NCI-H1105 treated with DMSO at 0.1 percent for 48 hours (cell line): ENCODE results near the gene NMT1.

Source experiments
- DNase-seq: peaks from one replicate; lab custom pipeline; 2025; lab: John Stamatoyannopoulos, UW

NMT1 gene

GRCh38 chr17:45060797-45061605, at the start of gene NMT1:
NMT1 (plus strand) TSS chr17:45061317; CDS start chr17:45061330, 13 bp downstream.
- DNase-seq: peak; percentile 99

DNA sequence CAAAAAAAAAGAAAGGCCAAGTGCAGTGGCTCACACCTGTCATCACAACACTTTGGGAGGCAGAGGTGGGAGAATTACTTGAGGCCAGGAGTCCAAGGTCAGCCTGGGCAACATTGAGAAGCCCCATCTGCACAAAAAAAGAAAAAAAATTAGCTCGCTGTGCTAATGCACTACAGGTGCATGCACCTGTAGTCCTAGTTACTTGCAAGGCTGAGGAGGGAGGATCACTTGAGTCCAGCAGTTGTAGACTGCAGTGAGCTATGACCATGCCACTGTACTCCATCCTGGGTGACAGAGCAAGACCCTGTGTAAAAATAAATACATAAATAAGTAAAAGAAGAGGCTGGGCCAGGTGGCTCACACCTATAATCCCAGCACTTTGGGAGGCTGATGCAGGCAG, 49.4 kb upstream of the NMT1 start:
- DNase-seq: no peak

- DNase-seq: peak; percentile 1
Measured at GRCh38 chr17:45013021-45013997, 47.8 kb upstream of the NMT1 start.

GRCh38 chr17:45016237-45016636, 44.9 kb upstream of the NMT1 start:
- no peak for DNase-seq

GRCh38 chr17:45016823-45017222, 44.3 kb upstream of the NMT1 start:
- no peak for DNase-seq

DNA sequence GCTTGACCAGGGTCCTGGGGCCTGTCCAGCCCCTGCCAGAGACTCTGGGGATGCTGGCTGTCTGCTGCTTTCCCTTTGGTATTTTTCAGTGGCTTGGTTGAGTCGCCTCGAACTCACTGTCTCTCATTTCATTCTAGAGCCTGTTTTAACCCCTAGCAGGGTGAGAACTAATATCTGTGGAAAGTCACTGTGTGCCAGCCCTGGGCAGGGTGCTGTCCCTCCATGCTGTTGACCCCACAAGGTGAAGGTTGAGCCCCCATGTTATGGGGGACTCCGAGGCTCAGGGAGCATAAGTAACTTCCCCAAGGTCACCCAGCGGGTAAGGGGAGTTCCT, 42.6 kb upstream of the NMT1 start:
- DNase-seq: no peak

DNA sequence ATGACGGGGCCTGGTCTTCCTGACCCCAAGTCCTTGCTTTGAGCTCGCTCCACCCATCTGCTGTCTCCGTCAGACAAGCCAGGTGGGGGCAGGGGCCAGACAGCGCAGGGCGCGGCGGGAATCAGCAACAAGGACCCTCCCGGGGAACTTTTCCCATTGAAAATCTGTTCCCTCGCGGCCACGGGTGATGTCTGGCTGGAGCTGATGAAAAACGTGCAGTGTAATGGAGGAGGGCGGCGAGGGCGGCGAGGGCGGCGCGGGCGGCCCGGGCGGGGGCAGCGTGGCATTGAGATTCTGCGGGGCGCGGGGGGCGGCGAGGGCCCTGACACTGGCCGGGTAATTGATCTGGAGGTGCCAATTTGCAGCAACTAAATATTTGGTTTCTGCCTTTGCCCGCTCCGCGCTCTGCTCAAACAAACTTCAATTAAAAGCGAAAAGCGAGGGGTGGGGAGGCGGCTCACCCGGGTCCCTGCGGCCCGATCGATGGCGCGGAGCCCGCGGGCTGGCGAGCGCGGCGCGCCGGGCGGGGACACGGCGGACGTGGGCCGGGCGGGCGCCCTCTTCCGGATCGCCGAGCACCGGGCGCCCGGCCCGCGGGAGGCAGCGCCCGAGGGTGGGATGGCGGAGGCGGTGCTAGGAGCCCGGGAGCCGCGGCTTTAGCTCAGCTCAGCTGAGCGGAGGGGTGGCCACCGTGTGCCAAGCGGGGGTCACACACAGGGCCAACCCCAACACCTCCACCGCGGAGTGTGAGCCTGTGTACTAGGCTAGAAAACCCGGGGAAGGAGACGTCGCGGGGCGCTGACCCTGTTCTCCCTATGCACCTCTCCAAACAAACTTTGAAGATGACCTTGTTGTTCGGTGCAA, 42.0 kb upstream of the NMT1 start:
- DNase-seq: peak; percentile 52

DNA sequence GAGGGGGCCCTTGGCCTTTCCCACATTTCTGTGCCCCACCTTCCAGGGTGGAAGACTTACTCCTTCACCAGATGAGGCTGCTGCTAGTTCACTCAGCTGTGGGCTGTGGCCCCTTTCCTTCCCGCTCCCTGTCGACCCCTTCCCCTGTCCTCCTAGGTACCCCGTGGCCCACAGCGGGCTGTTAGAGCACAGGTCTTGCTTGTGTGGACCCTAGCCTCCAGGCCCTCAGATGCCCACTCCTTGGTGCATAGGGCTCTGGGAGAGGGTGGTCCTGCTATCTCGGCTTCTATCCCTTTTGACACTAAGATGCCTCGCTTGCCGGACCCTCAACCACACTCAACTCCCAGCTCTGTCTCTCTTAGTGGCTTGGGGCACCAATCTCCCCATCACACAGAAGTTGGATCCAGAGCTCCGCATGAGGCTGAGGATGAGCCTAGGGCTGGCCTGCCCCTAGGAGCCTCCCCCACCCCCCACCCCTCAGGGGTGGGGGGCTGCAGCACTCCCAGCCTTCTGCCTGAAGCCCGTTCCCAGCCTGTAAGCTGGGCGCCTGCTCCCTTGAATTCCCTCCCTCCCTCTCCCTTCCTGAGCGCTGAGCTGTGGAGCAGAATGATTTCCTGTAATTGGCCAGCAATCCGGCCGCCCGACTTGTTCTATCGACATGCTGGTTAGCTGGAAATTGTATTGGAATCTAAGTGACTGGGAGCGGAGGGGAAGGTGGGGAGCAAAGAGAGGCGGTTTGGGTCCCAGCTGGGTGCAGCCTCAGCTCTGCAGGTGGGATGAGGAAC, 40.6 kb upstream of the NMT1 start:
- peak; percentile 2 for DNase-seq

DNA sequence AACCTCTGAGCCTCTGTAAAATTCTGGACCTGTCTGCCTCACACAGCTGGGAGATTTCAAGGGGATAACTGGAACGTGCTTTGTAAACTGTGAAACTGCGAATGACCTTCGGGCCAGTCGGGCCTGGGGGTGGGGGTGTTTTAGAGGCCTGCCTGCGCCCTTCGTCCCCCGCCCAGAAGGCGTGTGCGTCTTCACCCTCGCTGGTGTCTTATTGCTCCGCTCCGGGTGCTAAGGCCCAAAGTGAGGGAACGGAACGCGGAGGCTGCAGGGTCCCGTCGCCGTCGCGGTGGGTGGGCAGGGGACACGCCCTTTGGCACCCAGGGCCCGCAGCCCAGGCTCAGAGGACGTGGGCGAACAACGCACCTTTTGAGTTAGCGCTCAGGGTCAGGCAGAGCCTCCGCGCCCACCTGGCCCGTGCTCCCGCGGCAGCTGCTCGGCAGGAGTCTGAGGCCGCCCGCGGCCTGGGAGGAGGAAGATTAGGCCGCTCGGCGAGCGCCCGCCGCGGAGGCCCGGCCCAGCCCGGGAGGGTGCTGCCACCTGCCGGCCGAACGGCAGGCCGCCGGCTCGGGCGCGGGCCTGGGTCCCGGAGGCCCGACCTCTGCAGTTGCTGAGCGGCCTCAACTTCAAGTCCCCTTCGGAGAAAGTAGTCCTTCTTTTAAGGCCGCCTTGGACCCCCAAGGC, 39.4 kb upstream of the NMT1 start:
- peak; percentile 50 for DNase-seq

DNA sequence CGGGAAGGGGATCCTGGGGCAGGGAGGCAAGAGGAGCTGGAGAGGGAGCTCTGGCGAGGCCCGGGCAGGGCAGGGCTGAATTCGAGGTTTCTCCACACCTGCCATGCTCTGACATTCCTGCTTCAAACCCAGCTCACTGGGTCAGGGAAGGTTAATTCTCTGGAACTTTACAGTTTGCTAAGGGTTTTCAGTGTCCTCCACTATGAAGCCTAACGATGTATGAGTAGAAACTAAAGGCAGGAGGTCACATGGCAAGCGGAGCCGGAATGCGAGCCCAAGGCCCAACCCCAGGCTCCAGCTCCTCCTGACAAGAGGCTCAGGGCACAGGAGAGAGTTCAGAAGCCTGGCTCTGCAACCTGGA, 38.8 kb upstream of the NMT1 start:
- no peak for DNase-seq

- DNase-seq: no peak
Measured at GRCh38 chr17:45022655-45023339, 38.3 kb upstream of the NMT1 start.

DNA sequence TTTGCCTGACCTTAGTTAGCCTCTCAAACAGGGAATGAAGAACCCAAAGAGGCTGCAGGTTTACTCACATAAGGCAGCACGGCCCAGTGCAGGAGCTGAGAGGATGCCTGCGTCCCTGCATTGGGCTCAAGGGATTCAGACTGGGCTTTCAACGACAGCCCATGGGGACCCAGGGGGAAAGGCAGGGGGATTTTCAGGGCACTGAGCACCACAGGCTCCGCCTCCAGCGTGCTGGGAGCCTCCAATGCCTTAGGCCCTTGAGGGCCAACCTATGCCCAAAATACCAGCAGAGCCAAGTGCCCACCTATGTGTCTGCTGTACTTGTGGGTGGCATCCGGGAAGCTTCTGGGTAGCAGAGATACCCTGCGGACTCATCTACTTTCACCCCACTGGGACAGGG, 32.0 kb upstream of the NMT1 start:
- no peak for DNase-seq

- DNase-seq: no peak
Measured at GRCh38 chr17:45029758-45030423, 31.2 kb upstream of the NMT1 start.

GRCh38 chr17:45030733-45031132, 30.4 kb upstream of the NMT1 start:
- DNase-seq: no peak

DNA sequence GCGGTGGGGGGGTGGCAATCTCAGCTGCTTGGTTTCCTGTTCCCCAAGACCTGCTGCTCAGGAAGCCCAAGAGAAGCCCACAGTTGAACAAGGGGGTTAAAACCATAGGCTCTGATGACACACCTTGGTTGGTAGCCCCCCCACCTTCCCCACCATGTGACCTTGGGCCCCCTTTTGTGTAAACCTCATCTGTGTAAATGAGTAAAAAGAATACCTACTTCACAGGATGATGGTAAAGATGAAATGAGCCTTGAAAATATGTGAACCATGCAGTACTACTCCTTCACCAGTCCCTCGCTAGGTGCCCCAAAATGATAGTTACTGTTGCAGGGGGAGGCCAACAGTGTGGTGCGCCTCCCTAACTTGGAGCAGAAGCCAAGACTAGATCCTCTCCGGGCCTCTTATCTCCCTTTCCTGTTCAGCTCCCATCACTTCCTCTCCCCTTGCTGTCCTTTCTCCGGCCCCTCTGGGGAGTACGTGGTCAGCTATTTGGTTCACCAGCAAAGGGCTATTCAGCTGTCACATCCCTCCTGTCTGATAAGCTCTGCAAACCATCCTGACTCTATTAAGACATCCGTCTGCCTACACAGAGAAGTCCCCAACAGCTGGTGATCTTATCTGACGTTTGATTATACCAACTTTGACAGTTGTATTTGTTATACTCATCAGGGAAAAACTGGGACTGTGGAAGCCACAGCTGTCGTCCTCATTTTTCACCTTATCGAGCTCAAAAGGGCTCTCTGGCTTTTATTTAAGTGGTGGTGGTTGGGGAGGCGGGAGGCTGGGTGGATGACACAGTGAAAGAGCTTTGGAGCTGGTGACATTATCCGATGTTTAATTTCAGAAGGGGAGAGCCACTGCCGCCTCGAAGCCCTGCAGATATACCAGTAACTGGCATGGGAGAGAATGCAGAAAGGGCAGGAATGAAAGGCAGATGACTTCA, 29.6 kb upstream of the NMT1 start:
- DNase-seq: no peak

GRCh38 chr17:45032174-45032541, 29.0 kb upstream of the NMT1 start:
- DNase-seq: no peak

DNA sequence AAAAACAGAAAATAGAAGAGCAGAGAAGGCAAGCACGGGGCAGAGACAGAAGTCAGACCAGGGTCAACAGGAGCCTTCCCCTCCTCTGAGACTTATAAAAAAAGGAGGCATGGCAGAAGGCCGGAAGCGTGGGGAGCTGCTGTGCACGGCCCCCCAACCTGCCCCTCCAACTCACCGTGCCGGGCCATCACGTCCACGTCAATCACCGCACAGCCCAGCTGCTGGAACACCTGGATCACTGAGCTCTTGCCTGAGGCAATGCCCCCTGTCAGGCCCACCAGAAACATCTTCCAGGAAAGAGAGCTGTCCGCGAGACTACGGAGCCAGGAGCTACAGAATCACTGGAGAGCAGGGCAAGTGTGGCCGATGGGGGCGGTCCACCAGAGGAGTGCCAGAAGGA, 26.5 kb upstream of the NMT1 start:
- no peak for DNase-seq

- no peak for DNase-seq
Measured at GRCh38 chr17:45035848-45036247, 25.3 kb upstream of the NMT1 start.

DNA sequence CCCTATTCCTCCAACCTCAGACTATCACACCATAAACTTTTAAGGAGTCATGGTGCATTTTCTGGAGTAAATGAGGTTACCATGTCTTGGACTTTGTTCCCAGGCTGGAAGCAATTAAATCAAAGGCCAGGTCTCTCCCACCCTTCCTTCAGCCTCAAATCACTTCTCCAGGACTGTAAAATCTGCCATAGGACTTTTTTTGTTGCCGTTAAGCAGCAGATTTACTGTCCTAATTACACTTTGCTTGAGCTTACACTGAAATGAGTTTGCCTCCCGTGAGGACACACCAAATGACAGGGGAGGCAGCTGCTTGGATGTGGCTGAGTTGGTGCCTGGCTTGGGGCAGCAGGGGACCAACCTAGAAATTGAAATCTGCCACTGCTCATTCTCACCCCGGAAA, 24.4 kb upstream of the NMT1 start:
- no peak for DNase-seq
